NCI-H460 (cell line): Measurements from ENCODE around the gene SMARCA2. TPM values are rescaled to one million over a fixed set of nuclear protein-coding genes. Genes with fewer than 3 reads are reported as not detected.

ENCODE experiments used
- DNase-seq: peaks from one replicate; pipeline ENCODE4 v3.0.0-alpha.2; 2016; ENCODE audit warnings: low read depth; ENCODE audit errors: extremely low read depth
- total RNA-seq: library from RNA; depleted of rRNA; stranded (reverse); fragments of >200 nt; shearing (Covaris generic); gene quantifications from 2 replicates; pipeline ENCODE4 v1.2.3, GENCODE V29; 2014

The SMARCA2 gene
- total RNA-seq, 1 experiment from 2014 or later = 28.5 TPM

GRCh38 chr9:2039294-2040180, 24.4 kb downstream of the SMARCA2 start:
- DNase-seq = no peak

DNA sequence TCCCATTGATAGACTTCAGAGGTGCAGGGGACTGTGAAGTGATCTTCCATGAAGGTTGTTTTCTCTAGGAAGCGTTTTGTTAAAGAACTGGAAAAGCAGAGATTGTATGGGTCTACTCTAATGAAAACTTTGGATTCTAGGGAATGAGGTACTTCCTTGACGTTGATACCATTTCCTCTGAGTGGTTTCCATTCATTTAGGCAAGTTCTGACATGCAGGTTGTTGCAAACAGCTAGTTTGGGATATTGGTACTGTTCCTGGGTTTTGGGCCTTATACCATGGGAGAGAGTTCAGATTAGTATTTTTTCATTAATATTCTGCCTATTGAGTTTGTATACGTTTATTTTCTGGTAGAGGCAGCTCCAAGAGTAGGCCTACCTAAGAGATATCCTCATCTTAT, 25.7 kb downstream of the SMARCA2 start:
- DNase-seq = no peak

DNA sequence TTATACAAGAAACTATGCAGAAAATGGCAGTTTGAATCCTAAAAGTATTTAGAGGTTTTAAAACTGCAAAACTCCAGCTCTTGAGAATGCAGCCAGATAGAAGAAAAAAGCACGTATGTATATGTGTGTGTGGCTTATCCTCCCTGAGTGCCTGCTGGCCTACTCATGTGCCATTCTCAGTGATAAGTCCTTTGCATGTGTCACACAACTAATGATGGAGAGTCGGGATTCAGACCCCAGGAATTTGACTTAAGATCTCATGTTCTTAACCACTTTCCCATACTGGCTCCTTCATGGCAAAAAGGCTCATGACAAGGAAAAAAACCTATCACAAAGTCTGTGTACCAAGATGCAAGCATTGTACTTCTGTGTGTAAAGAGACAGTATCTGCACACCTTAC, 26.6 kb downstream of the SMARCA2 start:
- no peak for DNase-seq

DNA sequence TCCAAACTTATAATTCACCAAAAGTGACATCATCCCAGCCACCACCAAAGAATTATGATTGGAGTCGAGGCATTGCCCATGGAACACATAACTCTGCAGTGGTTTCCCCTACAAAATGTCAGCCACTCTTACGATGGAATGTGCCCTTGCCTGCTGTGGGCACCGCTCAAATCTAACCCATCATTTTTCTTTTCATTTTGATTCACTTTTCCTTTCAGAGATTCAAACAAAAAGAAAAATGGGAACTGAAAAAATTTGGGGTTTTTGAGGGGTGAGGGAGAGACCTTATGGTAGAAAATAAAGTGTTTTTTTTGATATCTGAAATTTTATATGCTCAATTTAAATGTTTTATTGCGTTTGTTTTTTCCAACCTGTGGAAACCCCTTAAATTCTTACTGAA, 28.1 kb downstream of the SMARCA2 start:
- DNase-seq = no peak

GRCh38 chr9:2043881-2044462, 28.8 kb downstream of the SMARCA2 start:
- DNase-seq = no peak

DNA sequence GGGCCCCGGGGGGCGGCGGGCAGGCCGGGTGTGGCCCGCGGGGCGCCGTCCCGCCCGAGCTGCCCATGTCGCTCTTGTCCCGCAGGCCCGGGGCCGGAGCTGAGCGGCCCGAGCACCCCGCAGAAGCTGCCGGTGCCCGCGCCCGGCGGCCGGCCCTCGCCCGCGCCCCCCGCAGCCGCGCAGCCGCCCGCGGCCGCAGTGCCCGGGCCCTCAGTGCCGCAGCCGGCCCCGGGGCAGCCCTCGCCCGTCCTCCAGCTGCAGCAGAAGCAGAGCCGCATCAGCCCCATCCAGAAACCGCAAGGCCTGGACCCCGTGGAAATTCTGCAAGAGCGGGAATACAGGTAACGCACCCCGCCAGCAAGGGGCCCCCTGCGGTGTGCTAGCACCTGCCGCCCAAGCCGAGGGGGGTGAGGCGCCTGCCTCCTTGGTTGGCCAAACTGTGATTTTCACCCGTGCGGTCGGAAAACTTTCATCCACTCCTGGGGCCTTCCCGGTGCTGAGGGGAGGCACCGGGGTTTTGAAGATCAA, 32.1 kb downstream of the SMARCA2 start:
- DNase-seq = no peak

- no peak for DNase-seq
Observed at GRCh38 chr9:2047916-2048315, 32.8 kb downstream of the SMARCA2 start.

- no peak for DNase-seq
Observed at GRCh38 chr9:2050236-2050635, 35.1 kb downstream of the SMARCA2 start.

GRCh38 chr9:2053883-2054845, 39.0 kb downstream of the SMARCA2 start:
- no peak for DNase-seq

DNA sequence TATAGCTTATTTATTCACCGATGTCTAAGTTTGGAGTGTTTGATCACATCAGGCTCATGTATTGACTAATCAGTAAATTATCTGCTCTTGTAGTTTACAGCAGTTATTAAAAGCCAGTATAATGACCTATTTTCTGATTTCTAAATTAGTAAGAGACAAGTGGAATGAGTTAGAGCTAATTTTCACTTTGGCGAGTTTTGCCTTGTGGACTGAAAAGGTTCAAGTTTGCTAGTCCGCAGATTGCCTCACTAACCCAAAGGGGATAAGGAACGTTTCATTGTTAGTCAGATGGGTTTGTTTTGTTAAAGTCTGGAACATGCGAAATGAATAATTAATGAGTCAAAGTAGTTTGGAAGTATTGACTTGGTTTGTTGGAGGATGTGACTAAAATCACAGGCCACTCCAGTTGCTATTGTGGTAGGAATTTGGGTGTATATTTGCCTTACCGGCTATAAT, 40.1 kb downstream of the SMARCA2 start:
- no peak for DNase-seq

GRCh38 chr9:2059274-2059929, 44.3 kb downstream of the SMARCA2 start:
- no peak for DNase-seq

- no peak for DNase-seq
Observed at GRCh38 chr9:2060424-2060823, 45.3 kb downstream of the SMARCA2 start.

- DNase-seq = no peak
Observed at GRCh38 chr9:2065704-2066103, 50.6 kb downstream of the SMARCA2 start.

DNA sequence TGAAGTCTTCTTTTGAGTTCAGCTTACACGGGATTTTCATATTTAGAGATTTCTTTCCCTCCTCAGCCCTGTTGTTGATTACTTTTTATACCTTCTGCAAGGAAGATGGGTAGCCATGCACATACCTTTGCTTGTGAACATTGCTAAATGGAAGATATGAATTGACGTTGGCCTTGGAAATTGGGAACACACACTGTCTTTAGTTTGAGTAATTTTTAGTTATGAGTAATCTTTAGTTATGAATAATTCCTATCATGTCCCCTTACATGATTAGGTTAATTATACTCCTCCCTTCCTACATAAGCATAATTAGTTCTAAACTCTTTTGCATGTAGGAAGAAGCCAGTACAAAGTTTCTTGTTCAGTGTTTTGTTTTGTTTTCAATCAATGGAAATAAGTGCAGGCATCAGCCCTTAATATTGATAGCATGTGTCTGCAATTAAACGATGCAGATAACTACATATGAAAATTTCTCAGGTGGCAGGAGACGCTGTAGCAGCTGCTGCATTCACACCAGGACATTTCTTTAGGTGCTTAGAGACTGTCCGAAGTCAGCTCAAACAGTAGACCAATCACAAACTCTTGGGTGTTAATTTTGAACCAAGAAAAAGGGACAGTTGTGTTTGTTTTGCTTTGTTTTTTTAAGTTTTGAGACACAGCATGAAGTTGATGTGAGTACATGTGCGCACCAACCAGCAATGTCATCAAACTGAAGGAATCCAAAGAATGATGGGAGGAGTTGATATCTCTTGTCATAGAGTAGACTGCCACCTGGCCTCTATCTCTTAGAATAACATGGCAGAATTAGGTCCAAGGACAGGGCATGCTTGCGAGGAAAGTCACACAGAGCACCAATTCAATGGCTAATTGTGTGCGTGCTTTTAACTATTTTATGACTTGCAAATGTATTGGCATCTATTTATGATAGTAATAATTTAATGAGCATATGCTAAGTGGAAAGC, 51.4 kb downstream of the SMARCA2 start:
- peak; percentile 7 for DNase-seq

GRCh38 chr9:2072752-2073405, 57.7 kb downstream of the SMARCA2 start:
- DNase-seq = no peak

DNA sequence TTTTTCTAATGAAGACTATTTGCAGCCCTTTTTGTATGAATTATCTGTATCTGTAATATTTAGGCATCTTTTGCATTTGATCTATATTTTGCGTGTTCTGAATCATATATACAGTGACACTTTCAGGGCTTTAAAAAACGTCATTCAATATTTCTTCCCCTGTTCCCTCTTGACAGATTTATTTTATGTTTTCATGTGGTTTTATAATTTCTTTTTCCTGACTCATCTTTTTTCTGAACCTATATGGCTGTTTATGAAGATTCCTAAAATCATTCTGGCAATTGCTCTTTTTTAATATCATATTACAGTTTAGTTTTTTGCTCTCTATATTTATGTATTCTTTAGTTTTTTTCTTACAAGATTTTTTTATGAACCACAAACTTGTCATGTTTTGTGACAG, 67.6 kb downstream of the SMARCA2 start:
- DNase-seq = no peak

- DNase-seq = no peak
Observed at GRCh38 chr9:2083479-2083878, 68.3 kb downstream of the SMARCA2 start.

- DNase-seq = no peak
Observed at GRCh38 chr9:2085716-2086115, 70.6 kb downstream of the SMARCA2 start.

DNA sequence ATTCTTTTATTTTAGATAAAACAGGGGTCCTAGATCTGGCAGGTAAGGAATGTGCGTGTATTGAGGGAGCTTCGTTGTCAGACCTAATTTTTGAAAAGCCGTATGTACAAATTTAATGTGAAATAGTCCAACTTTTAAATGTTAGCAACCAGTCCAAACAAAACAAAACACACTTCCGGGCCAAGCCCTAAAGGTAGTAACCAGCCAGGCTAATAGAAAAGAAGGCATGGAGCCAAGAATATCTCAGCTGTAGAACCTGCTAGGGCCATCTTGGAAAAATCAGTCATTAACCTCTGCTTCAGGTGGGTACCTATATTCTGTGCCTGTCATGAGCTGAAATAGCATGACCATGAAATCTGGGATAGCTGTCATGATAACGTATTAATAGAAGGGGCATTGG, 71.0 kb downstream of the SMARCA2 start:
- no peak for DNase-seq
